Activated T-cell treated with anti-CD3 and anti-CD28 coated beads, Interleukin-2, amount 50 U/mL, for 1 hour (primary cell): ENCODE data around the gene TSKS.

Experiments used
- DNase-seq: peaks from one replicate; pipeline ENCODE4 v3.0.0-alpha.2; 2020

TSKS gene

GRCh38 chr19:49763230-49763629 is at the start of gene TSKS:
Gene TSKS (minus strand): TSS chr19:49763306. CDS start chr19:49763247, 59 bp downstream.
- DNase-seq, result no peak

- peak; percentile 21 for DNase-seq
These were observed 49.4 kb upstream of the TSKS start for GRCh38 chr19:49812452-49812996.

- DNase-seq, result no peak
These were observed 48.2 kb upstream of the TSKS start for GRCh38 chr19:49811328-49811727.

GRCh38 chr19:49809941-49810389 is 46.9 kb upstream of the TSKS start:
- no peak for DNase-seq

- no peak for DNase-seq
These were observed 46.2 kb upstream of the TSKS start for GRCh38 chr19:49809160-49809940.

GRCh38 chr19:49808711-49809159 is 45.6 kb upstream of the TSKS start:
- DNase-seq, result peak; percentile 85

GRCh38 chr19:49807904-49808675 is 45.0 kb upstream of the TSKS start:
- no peak for DNase-seq

- DNase-seq, result no peak
These were observed 44.2 kb upstream of the TSKS start for GRCh38 chr19:49807058-49807903.

GRCh38 chr19:49806620-49806959 is 43.5 kb upstream of the TSKS start:
- DNase-seq, result no peak

- DNase-seq, result no peak
These were observed 42.9 kb upstream of the TSKS start for GRCh38 chr19:49805822-49806619.

- no peak for DNase-seq
These were observed 40.4 kb upstream of the TSKS start for GRCh38 chr19:49803529-49803856.

- DNase-seq, result no peak
These were observed 39.9 kb upstream of the TSKS start for GRCh38 chr19:49802836-49803528.

GRCh38 chr19:49801966-49802661 is 39.0 kb upstream of the TSKS start:
- no peak for DNase-seq

- no peak for DNase-seq
These were observed 38.3 kb upstream of the TSKS start for GRCh38 chr19:49801401-49801888.

GRCh38 chr19:49800771-49801170 is 37.7 kb upstream of the TSKS start:
- no peak for DNase-seq

- DNase-seq, result peak; percentile 31
These were observed 36.8 kb upstream of the TSKS start for GRCh38 chr19:49799798-49800376.

GRCh38 chr19:49799271-49799797 is 36.2 kb upstream of the TSKS start:
- DNase-seq, result no peak

- no peak for DNase-seq
These were observed 35.5 kb upstream of the TSKS start for GRCh38 chr19:49798574-49798973.

- DNase-seq, result no peak
These were observed 32.5 kb upstream of the TSKS start for GRCh38 chr19:49795615-49796014.

GRCh38 chr19:49793561-49793840 is 30.4 kb upstream of the TSKS start:
- DNase-seq, result no peak
